SK-N-SH (cell line): Measurements from ENCODE around the gene CDH4. TPM values are rescaled to one million over a fixed set of nuclear protein-coding genes. Genes with fewer than 3 reads are reported as not detected.

Experiments used
- CTCF ChIA-PET: fragments of 300-600, 350-600 bp; formaldehyde crosslinking; extraction: SDS; loops from one replicate; lab custom pipeline; 2021; lab: Yijun Ruan, JAX
- POLR2A ChIA-PET: fragments of 350-600 bp; sonication (Branson Sonifier 250); formaldehyde crosslinking; extraction: SDS; loops from one replicate; lab custom pipeline; 2020; ENCODE audit warnings: antibody characterized with exemption, inconsistent platforms; lab: Yijun Ruan, JAX
- DNase-seq: peaks from one replicate; pipeline ENCODE4 v3.0.0; 2012
- H2AFZ ChIP-seq: fragments of 200-600 bp; sonication (generic); 2 replicates; pipeline ENCODE4 v1.8.1; 2016; ENCODE audit warnings: antibody characterized with exemption, mild to moderate bottlenecking, low read depth
- H3F3A ChIP-seq: fragments of 200-600 bp; sonication (generic); replicated peaks from 2 replicates; pipeline ENCODE3; 2016; ENCODE audit warnings: antibody characterized with exemption, mild to moderate bottlenecking; ENCODE audit not compliant: insufficient read depth
- H3K27ac ChIP-seq, 2 experiments: fragments of 200-500 bp in 1 of 2; fragments of 200-600 bp in 1 of 2; sonication (Bioruptor generic) in 1 of 2; sonication (generic), shearing (Covaris generic) in 1 of 2; 2 replicates each; pipeline versions ENCODE4 v1.5.1 to v1.6.1; 2014 to 2016; ENCODE audit warnings: low read depth in 2 of 2, inconsistent platforms in 1 of 2, low read length in 1 of 2, mild to moderate bottlenecking in 1 of 2, mixed read lengths in 1 of 2
- H3K27me3 ChIP-seq: fragments of 200-600 bp; sonication (generic), shearing (Covaris generic); 2 replicates; pipeline ENCODE4 v1.6.1; 2016; ENCODE audit warnings: mixed run types; ENCODE audit not compliant: insufficient read depth
- H3K36me3 ChIP-seq, 2 experiments: fragments of 200-500 bp in 1 of 2; fragments of 200-600 bp in 1 of 2; sonication (Bioruptor generic) in 1 of 2; sonication (generic) in 1 of 2; replicated peaks in 1 of 2; 2 replicates each; pipeline versions ENCODE3 to v1.5.1; 2014 to 2016; ENCODE audit warnings: low read length in 1 of 2, mild to moderate bottlenecking in 1 of 2; ENCODE audit not compliant: insufficient read depth in 2 of 2, control insufficient read depth in 1 of 2
- H3K4me1 ChIP-seq, 2 experiments: fragments of 200-500 bp in 1 of 2; fragments of 200-600 bp in 1 of 2; sonication (Bioruptor generic) in 1 of 2; sonication (generic), shearing (Covaris generic) in 1 of 2; 2 replicates each; pipeline versions ENCODE4 v1.5.1 to v1.6.1; 2014 to 2016; ENCODE audit warnings: low read depth in 1 of 2, low read length in 1 of 2, mixed run types in 1 of 2; ENCODE audit not compliant: insufficient read depth in 2 of 2, control insufficient read depth in 1 of 2
- H3K4me2 ChIP-seq: fragments of 200-600 bp; sonication (generic), shearing (Covaris generic); 2 replicates; pipeline ENCODE4 v1.6.1; 2017; ENCODE audit warnings: mixed run types
- H3K4me3 ChIP-seq, 2 experiments: fragments of 200-500 bp in 1 of 2; fragments of 200-600 bp in 1 of 2; sonication (Bioruptor generic) in 1 of 2; sonication (generic), shearing (Covaris generic) in 1 of 2; 2 replicates each; pipeline versions ENCODE4 v1.5.1 to v1.8.1; 2014 to 2016; ENCODE audit warnings: low read depth in 2 of 2, inconsistent platforms in 1 of 2, low read length in 1 of 2, mild to moderate bottlenecking in 1 of 2, mixed read lengths in 1 of 2, moderate library complexity in 1 of 2
- H3K79me2 ChIP-seq: fragments of 200-600 bp; sonication (generic); 2 replicates; pipeline ENCODE4 v1.8.1; 2017; ENCODE audit warnings: mild to moderate bottlenecking; ENCODE audit not compliant: insufficient read depth
- H3K9ac ChIP-seq: fragments of 200-600 bp; sonication (generic); 2 replicates; pipeline ENCODE4 v1.6.1; 2017; ENCODE audit warnings: mixed run types
- H3K9me2 ChIP-seq: fragments of 200-600 bp; sonication (generic); 2 replicates; pipeline ENCODE4 v1.6.1; 2017; ENCODE audit warnings: mixed run types
- H3K9me3 ChIP-seq: fragments of 200-600 bp; sonication (generic); 2 replicates; pipeline ENCODE4 v1.6.1; 2017; ENCODE audit warnings: mixed run types, mild to moderate bottlenecking, moderate library complexity
- H4K20me1 ChIP-seq: fragments of 200-600 bp; sonication (generic); 2 replicates; pipeline ENCODE4 v1.6.1; 2017; ENCODE audit warnings: mild to moderate bottlenecking, mixed run types; ENCODE audit not compliant: insufficient read depth
- EP300 ChIP-seq, 2 experiments: IDR thresholded peaks; 2 replicates each; pipeline versions ENCODE4 v1.4.0 to v1.6.1; 2012; ENCODE audit warnings: borderline replicate concordance in 1 of 2, low read depth in 1 of 2, low read length in 1 of 2
- FOSL2 ChIP-seq: IDR thresholded peaks from 2 replicates; pipeline ENCODE4 v1.4.0; 2012; ENCODE audit warnings: low read depth, mild to moderate bottlenecking, moderate library complexity, borderline replicate concordance
- GABPA ChIP-seq: IDR thresholded peaks from 2 replicates; pipeline ENCODE4 v1.4.0; 2012; ENCODE audit warnings: low read depth, mild to moderate bottlenecking
- JUND ChIP-seq: IDR thresholded peaks from 2 replicates; pipeline ENCODE4 v1.4.0; 2012
- MXI1 ChIP-seq: IDR thresholded peaks from 2 replicates; pipeline ENCODE4 v1.6.1; 2012; ENCODE audit warnings: mild to moderate bottlenecking, low read depth, low read length, improper control_type of control experiment
- NFIC ChIP-seq: IDR thresholded peaks from 2 replicates; pipeline ENCODE4 v1.4.0; 2012; ENCODE audit warnings: borderline replicate concordance
- SIN3A ChIP-seq: IDR thresholded peaks from 2 replicates; pipeline ENCODE4 v1.6.1; 2012; ENCODE audit warnings: low read depth, mild to moderate bottlenecking, low read length, moderate library complexity, borderline replicate concordance
- TAF1 ChIP-seq: IDR thresholded peaks from 2 replicates; pipeline ENCODE4 v1.6.1; 2012; ENCODE audit warnings: low read depth, mild to moderate bottlenecking, low read length, moderate library complexity, borderline replicate concordance
- TCF12 ChIP-seq: IDR thresholded peaks from 2 replicates; pipeline ENCODE4 v1.4.0; 2012
- TEAD4 ChIP-seq: IDR thresholded peaks from 2 replicates; pipeline ENCODE4 v1.4.0; 2012; ENCODE audit warnings: mild to moderate bottlenecking, borderline replicate concordance; ENCODE audit not compliant: insufficient read depth
- YY1 ChIP-seq: IDR thresholded peaks from 2 replicates; pipeline ENCODE4 v1.4.0; 2012; ENCODE audit warnings: low read depth, mild to moderate bottlenecking
- WGBS: methylation state at CpG from one replicate; pipeline ENCODE4 v1.1.6; 2017; ENCODE audit warnings: low lambda C conversion rate; 5-methylcytosine and 5-hydroxymethylcytosine counted together
- polyA plus RNA-seq, 3 experiments: library from polyadenylated mRNA; depleted of rRNA; stranded (reverse); fragments of >200 nt; gene quantifications; 2 replicates each; pipeline ENCODE4 v1.2.3, GENCODE V29; 2012
- TF ChIP-seq, protein P1 (sequence below): fragments of 150-350 bp; IDR thresholded peaks from 2 replicates; pipeline ENCODE4 v1.6.1; 2017; ENCODE audit warnings: antibody characterized with exemption, low read length, low read depth, borderline replicate concordance
- TF ChIP-seq, protein P2 (sequence below): IDR thresholded peaks from 2 replicates; pipeline ENCODE4; 2012
- TF ChIP-seq, protein P3 (sequence below): IDR thresholded peaks from 2 replicates; pipeline ENCODE4 v1.4.0; 2012; ENCODE audit warnings: low read depth
- TF ChIP-seq, protein P4 (sequence below): IDR thresholded peaks from 2 replicates; pipeline ENCODE4 v1.4.0; 2012; ENCODE audit warnings: low read depth, borderline replicate concordance
- TF ChIP-seq, protein P5 (sequence below): IDR thresholded peaks from 2 replicates; pipeline ENCODE4 v1.6.1; 2012; ENCODE audit warnings: mild to moderate bottlenecking, low read depth, low read length, moderate library complexity
- TF ChIP-seq, protein P6 (sequence below): fragments of 150-350 bp; IDR thresholded peaks from 2 replicates; pipeline ENCODE4 v1.6.1; 2016; ENCODE audit warnings: mild to moderate bottlenecking, low read depth, low read length

CDH4 gene
- polyA plus RNA-seq, 1 of the 3 experiments (the other 2 are of a cell fraction), result not detected

DNA sequence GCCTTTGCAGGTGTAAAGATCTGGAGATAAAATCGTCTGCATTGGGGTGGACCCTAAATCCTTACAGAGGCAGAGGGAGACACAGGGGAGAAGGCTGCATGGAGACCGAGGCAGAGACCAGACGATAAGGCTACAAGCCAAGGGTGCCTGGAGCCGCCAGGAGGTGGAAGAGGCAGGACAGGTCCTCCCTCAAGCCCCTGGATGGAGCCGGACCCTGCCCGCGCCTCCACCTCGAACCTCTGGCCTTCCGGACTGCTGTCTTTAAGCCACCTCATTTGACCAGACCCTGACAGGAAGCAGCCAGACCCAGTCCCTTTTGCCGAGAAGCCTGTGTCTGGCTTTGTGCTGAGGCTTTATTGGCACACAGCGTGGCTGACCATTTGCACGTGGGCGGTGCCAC, 629.8 kb downstream of the CDH4 start:
- POLR2A ChIA-PET, result no interaction called here
- Histone ChIP-seq H3K9me3 (no peaks in the 10 kb centered on the region), H3K4me3 (no peak overlapping the region), H2AFZ (no peak overlapping the region), H3K27me3 (no peaks in the 10 kb centered on the region), H3F3A (no peaks in the 10 kb centered on the region), H3K4me2 (no peak overlapping the region), H3K4me1 (no peaks in the 10 kb centered on the region), H3K9ac (no peak overlapping the region), H3K36me3 (no peaks in the 10 kb centered on the region), H4K20me1 (no peaks in the 10 kb centered on the region), H3K27ac (no peak overlapping the region), H3K79me2 (no peaks in the 10 kb centered on the region), H3K9me2 (no peaks in the 10 kb centered on the region)
- TF ChIP-seq TCF12, result no peak
- no peak for TF ChIP-seq YY1
- TF ChIP-seq NFIC, result no peak
- no peak for TF ChIP-seq EP300 (IDR thresholded peaks at IDR 0.05; ENCODE audit: borderline replicate concordance in 1 of 2, low read depth in 1 of 2, low read length in 1 of 2)
- TF ChIP-seq SIN3A, result no peak
- TF ChIP-seq GABPA, result no peak
- TF ChIP-seq, protein P1, sequence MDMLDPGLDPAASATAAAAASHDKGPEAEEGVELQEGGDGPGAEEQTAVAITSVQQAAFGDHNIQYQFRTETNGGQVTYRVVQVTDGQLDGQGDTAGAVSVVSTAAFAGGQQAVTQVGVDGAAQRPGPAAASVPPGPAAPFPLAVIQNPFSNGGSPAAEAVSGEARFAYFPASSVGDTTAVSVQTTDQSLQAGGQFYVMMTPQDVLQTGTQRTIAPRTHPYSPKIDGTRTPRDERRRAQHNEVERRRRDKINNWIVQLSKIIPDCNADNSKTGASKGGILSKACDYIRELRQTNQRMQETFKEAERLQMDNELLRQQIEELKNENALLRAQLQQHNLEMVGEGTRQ, result no peak
- TF ChIP-seq MXI1, result no peak
- no peak for TF ChIP-seq TEAD4
- TF ChIP-seq TAF1, result no peak
- no peak for TF ChIP-seq JUND
- TF ChIP-seq, protein P2, sequence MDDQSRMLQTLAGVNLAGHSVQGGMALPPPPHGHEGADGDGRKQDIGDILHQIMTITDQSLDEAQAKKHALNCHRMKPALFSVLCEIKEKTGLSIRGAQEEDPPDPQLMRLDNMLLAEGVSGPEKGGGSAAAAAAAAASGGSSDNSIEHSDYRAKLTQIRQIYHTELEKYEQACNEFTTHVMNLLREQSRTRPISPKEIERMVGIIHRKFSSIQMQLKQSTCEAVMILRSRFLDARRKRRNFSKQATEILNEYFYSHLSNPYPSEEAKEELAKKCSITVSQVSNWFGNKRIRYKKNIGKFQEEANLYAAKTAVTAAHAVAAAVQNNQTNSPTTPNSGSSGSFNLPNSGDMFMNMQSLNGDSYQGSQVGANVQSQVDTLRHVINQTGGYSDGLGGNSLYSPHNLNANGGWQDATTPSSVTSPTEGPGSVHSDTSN, result no peak
- no peak for TF ChIP-seq FOSL2
- TF ChIP-seq, protein P3, sequence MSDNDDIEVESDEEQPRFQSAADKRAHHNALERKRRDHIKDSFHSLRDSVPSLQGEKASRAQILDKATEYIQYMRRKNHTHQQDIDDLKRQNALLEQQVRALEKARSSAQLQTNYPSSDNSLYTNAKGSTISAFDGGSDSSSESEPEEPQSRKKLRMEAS, result no peak
- CTCF ChIA-PET, result no interaction called here
- WGBS, result 78% methylated on average over 11 of the region's 13 CpGs
- no peak for DNase-seq

DNA sequence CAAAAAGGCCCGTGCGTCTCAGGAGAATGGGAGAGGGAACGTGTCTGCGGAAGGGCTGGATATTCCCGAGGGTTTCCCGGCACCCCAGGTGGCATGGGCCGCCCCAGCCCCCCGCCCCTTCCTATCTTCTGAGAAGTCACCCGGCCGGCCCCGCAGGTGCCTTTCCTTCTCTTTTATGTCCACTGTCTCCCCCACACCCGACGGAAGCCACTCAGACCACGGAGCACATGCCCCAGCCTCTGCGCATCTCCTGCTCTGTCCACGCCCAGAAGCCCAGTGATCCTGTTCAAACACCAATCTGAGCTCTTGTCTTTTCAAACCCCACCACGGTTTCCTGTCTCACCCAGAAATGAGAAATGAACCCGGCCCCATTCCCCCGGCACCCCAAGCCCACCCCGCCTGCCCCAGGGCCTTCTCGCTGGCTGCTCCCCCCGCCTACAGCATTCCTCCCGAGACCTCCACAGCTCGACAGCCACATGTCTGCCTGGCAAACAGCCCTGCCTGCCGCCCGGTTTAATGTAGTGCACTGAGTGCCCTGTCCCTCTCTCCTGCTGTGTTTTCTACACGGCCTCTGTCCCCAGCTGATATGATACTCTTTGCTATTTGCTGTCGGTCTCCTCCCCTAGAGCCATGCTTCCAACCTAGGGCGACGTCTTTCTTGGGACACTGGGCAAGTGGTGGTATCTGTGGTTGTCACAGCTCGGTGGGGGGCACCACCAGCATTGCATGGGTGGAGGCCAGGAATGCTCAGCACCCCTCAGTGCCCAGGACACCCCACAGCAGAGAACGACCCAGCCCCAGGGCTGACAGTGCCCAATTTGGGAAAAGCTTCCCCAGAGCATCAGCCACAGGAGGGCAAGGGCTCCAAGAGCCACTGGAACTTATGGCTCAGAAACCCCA, 630.9 kb downstream of the CDH4 start:
- no peak overlapping the region for H3K27ac ChIP-seq
- no peaks in the 10 kb centered on the region for H3K4me1 ChIP-seq
- H3K79me2 ChIP-seq, result no peaks in the 10 kb centered on the region
- no peaks in the 10 kb centered on the region for H3F3A ChIP-seq
- WGBS, result 59% methylated on average over 31 of the region's 32 CpGs
- no peak overlapping the region for H2AFZ ChIP-seq
- no peak overlapping the region for H3K4me2 ChIP-seq
- H3K9me2 ChIP-seq, result no peaks in the 10 kb centered on the region
- H3K27me3 ChIP-seq, result no peaks in the 10 kb centered on the region
- H3K4me3 ChIP-seq, result no peak overlapping the region
- no peak for DNase-seq
- H3K36me3 ChIP-seq, result no peaks in the 10 kb centered on the region
- ChIA-PET CTCF (interaction anchor here (0.7 to 5.8 kb wide), 4 partner anchors 8 to 408 kb away, joined by 3 to 31 read pairs (median 4); no protein-coding TSS in a partner anchor), POLR2A (no interaction called here)
- no peaks in the 10 kb centered on the region for H3K9me3 ChIP-seq
- no peak overlapping the region for H3K9ac ChIP-seq
- no peaks in the 10 kb centered on the region for H4K20me1 ChIP-seq
- TF ChIP-seq, protein P4, sequence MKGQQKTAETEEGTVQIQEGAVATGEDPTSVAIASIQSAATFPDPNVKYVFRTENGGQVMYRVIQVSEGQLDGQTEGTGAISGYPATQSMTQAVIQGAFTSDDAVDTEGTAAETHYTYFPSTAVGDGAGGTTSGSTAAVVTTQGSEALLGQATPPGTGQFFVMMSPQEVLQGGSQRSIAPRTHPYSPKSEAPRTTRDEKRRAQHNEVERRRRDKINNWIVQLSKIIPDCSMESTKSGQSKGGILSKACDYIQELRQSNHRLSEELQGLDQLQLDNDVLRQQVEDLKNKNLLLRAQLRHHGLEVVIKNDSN, result no peak
- TF ChIP-seq, protein P5, sequence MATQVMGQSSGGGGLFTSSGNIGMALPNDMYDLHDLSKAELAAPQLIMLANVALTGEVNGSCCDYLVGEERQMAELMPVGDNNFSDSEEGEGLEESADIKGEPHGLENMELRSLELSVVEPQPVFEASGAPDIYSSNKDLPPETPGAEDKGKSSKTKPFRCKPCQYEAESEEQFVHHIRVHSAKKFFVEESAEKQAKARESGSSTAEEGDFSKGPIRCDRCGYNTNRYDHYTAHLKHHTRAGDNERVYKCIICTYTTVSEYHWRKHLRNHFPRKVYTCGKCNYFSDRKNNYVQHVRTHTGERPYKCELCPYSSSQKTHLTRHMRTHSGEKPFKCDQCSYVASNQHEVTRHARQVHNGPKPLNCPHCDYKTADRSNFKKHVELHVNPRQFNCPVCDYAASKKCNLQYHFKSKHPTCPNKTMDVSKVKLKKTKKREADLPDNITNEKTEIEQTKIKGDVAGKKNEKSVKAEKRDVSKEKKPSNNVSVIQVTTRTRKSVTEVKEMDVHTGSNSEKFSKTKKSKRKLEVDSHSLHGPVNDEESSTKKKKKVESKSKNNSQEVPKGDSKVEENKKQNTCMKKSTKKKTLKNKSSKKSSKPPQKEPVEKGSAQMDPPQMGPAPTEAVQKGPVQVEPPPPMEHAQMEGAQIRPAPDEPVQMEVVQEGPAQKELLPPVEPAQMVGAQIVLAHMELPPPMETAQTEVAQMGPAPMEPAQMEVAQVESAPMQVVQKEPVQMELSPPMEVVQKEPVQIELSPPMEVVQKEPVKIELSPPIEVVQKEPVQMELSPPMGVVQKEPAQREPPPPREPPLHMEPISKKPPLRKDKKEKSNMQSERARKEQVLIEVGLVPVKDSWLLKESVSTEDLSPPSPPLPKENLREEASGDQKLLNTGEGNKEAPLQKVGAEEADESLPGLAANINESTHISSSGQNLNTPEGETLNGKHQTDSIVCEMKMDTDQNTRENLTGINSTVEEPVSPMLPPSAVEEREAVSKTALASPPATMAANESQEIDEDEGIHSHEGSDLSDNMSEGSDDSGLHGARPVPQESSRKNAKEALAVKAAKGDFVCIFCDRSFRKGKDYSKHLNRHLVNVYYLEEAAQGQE, result no peak
- no peak for TF ChIP-seq MXI1
- TF ChIP-seq, protein P6, sequence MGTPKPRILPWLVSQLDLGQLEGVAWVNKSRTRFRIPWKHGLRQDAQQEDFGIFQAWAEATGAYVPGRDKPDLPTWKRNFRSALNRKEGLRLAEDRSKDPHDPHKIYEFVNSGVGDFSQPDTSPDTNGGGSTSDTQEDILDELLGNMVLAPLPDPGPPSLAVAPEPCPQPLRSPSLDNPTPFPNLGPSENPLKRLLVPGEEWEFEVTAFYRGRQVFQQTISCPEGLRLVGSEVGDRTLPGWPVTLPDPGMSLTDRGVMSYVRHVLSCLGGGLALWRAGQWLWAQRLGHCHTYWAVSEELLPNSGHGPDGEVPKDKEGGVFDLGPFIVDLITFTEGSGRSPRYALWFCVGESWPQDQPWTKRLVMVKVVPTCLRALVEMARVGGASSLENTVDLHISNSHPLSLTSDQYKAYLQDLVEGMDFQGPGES, result no peak
